ENCODE measurements around the gene SORL1. TPM values are rescaled to one million over a fixed set of nuclear protein-coding genes. Genes with fewer than 3 reads are reported as not detected.
A peak's percentile ranks its signal among the peaks of the same experiment; 100 is the strongest.

The SORL1 gene
- total RNA-seq, 1 donor from 2014 or later = 20.9 TPM

- no peak overlapping the region for H3K27ac Mint-ChIP-seq
- peaks cover 50% of the 10 kb centered on the region for H3K4me1 Mint-ChIP-seq (ENCODE audit: low read depth)
- H3K9me3 Mint-ChIP-seq = no peaks in the 10 kb centered on the region
- intact Hi-C loops (cut with micrococcal nuclease) = no loop called here
- DNase-seq (ENCODE audit: low spot score) = no peak
- no peak overlapping the region for H3K4me3 Mint-ChIP-seq
- no peaks in the 10 kb centered on the region for H3K27me3 Mint-ChIP-seq (ENCODE audit: insufficient read depth)
- H3K36me3 Mint-ChIP-seq (ENCODE audit: low read depth) = peaks cover 11% of the 10 kb centered on the region
Measured at GRCh38 chr11:121435551-121436511, 16.3 kb upstream of the SORL1 start.

- Mint-ChIP-seq H3K36me3 (ENCODE audit: low read depth) (peaks cover 8% of the 10 kb centered on the region), H3K4me3 (no peak overlapping the region), H3K4me1 (ENCODE audit: low read depth) (peaks cover 42% of the 10 kb centered on the region), H3K9me3 (no peaks in the 10 kb centered on the region), H3K27ac (no peak overlapping the region), H3K27me3 (ENCODE audit: insufficient read depth) (no peaks in the 10 kb centered on the region)
- intact Hi-C loops (cut with micrococcal nuclease) = no loop called here
- no peak for DNase-seq (ENCODE audit: low spot score)
Measured at GRCh38 chr11:121437018-121437685, 15.0 kb upstream of the SORL1 start.

- Mint-ChIP-seq H3K4me1 (ENCODE audit: low read depth) (peaks cover 39% of the 10 kb centered on the region), H3K27me3 (ENCODE audit: insufficient read depth) (no peaks in the 10 kb centered on the region), H3K27ac (no peak overlapping the region), H3K9me3 (no peaks in the 10 kb centered on the region), H3K4me3 (no peak overlapping the region), H3K36me3 (ENCODE audit: low read depth) (peaks cover 8% of the 10 kb centered on the region)
- intact Hi-C loops (cut with micrococcal nuclease) = no loop called here
- no peak for DNase-seq (ENCODE audit: low spot score)
Measured at GRCh38 chr11:121437686-121438078, 14.4 kb upstream of the SORL1 start.

GRCh38 chr11:121439337-121439736, 12.8 kb upstream of the SORL1 start:
- no peak overlapping the region for H3K27ac Mint-ChIP-seq

GRCh38 chr11:121439759-121440158, 12.4 kb upstream of the SORL1 start:
- intact Hi-C loops (cut with micrococcal nuclease) = no loop called here
- DNase-seq (ENCODE audit: low spot score) = no peak
- H3K9me3 Mint-ChIP-seq = no peaks in the 10 kb centered on the region
- no peak overlapping the region for H3K27ac Mint-ChIP-seq
- H3K36me3 Mint-ChIP-seq (ENCODE audit: low read depth) = peaks cover 13% of the 10 kb centered on the region
- H3K27me3 Mint-ChIP-seq (ENCODE audit: insufficient read depth) = no peaks in the 10 kb centered on the region
- H3K4me1 Mint-ChIP-seq (ENCODE audit: low read depth) = peaks cover 50% of the 10 kb centered on the region
- H3K4me3 Mint-ChIP-seq = no peak overlapping the region

More at GRCh38 chr11:121439337-121439736, 12.8 kb upstream of the SORL1 start:
- Mint-ChIP-seq H3K27me3 (ENCODE audit: insufficient read depth) (no peaks in the 10 kb centered on the region), H3K4me1 (ENCODE audit: low read depth) (peaks cover 46% of the 10 kb centered on the region), H3K9me3 (no peaks in the 10 kb centered on the region), H3K36me3 (ENCODE audit: low read depth) (peaks cover 10% of the 10 kb centered on the region), H3K4me3 (no peak overlapping the region)
- intact Hi-C loops (cut with micrococcal nuclease) = no loop called here
- no peak for DNase-seq (ENCODE audit: low spot score)

GRCh38 chr11:121441521-121441920, 10.6 kb upstream of the SORL1 start:
- intact Hi-C loops (cut with micrococcal nuclease) = no loop called here
- Mint-ChIP-seq H3K27me3 (ENCODE audit: insufficient read depth) (no peaks in the 10 kb centered on the region), H3K9me3 (no peaks in the 10 kb centered on the region), H3K36me3 (ENCODE audit: low read depth) (peaks cover 17% of the 10 kb centered on the region), H3K27ac (no peak overlapping the region), H3K4me3 (no peak overlapping the region), H3K4me1 (ENCODE audit: low read depth) (peaks cover 52% of the 10 kb centered on the region)
- no peak for DNase-seq (ENCODE audit: low spot score)

GRCh38 chr11:121443688-121444275, 8.3 kb upstream of the SORL1 start:
- Mint-ChIP-seq H3K4me1 (ENCODE audit: low read depth) (peaks cover 60% of the 10 kb centered on the region), H3K9me3 (no peaks in the 10 kb centered on the region), H3K27ac (no peak overlapping the region), H3K36me3 (ENCODE audit: low read depth) (peaks cover 26% of the 10 kb centered on the region), H3K4me3 (no peak overlapping the region), H3K27me3 (ENCODE audit: insufficient read depth) (no peaks in the 10 kb centered on the region)
- no peak for DNase-seq (ENCODE audit: low spot score)
- intact Hi-C loops (cut with micrococcal nuclease) = loop anchor here (1.0 kb wide), 1 partner anchor 8 kb away; no protein-coding TSS in a partner anchor

- Mint-ChIP-seq H3K4me3 (no peak overlapping the region), H3K27ac (no peak overlapping the region), H3K4me1 (ENCODE audit: low read depth) (peaks cover 64% of the 10 kb centered on the region), H3K27me3 (ENCODE audit: insufficient read depth) (no peaks in the 10 kb centered on the region), H3K9me3 (no peaks in the 10 kb centered on the region), H3K36me3 (ENCODE audit: low read depth) (peaks cover 26% of the 10 kb centered on the region)
- DNase-seq (ENCODE audit: low spot score) = no peak
- intact Hi-C loops (cut with micrococcal nuclease) = no loop called here
Measured at GRCh38 chr11:121444526-121444925, 7.6 kb upstream of the SORL1 start.

- Mint-ChIP-seq H3K4me3 (peak overlapping the region; percentile 19), H3K4me1 (ENCODE audit: low read depth) (peaks cover 67% of the 10 kb centered on the region), H3K27ac (peak overlapping the region; percentile 54), H3K27me3 (ENCODE audit: insufficient read depth) (no peaks in the 10 kb centered on the region), H3K9me3 (no peaks in the 10 kb centered on the region), H3K36me3 (ENCODE audit: low read depth) (peaks cover 26% of the 10 kb centered on the region)
- intact Hi-C loops (cut with micrococcal nuclease) = no loop called here
- no peak for DNase-seq (ENCODE audit: low spot score)
Measured at GRCh38 chr11:121445071-121445768, 6.9 kb upstream of the SORL1 start.

- Mint-ChIP-seq H3K36me3 (ENCODE audit: low read depth) (peaks cover 23% of the 10 kb centered on the region), H3K9me3 (no peaks in the 10 kb centered on the region), H3K4me3 (no peak overlapping the region), H3K27ac (peak overlapping the region; percentile 51), H3K4me1 (ENCODE audit: low read depth) (peaks cover 76% of the 10 kb centered on the region), H3K27me3 (ENCODE audit: insufficient read depth) (no peaks in the 10 kb centered on the region)
- no peak for DNase-seq (ENCODE audit: low spot score)
- intact Hi-C loops (cut with micrococcal nuclease) = no loop called here
Measured at GRCh38 chr11:121446752-121447156, 5.4 kb upstream of the SORL1 start.

GRCh38 chr11:121448011-121448410, 4.1 kb upstream of the SORL1 start:
- Mint-ChIP-seq H3K4me3 (peak overlapping the region; percentile 73), H3K27me3 (ENCODE audit: insufficient read depth) (no peaks in the 10 kb centered on the region), H3K27ac (peak overlapping the region; percentile 92), H3K9me3 (no peaks in the 10 kb centered on the region), H3K4me1 (ENCODE audit: low read depth) (peaks cover 82% of the 10 kb centered on the region), H3K36me3 (ENCODE audit: low read depth) (peaks cover 23% of the 10 kb centered on the region)
- no peak for DNase-seq (ENCODE audit: low spot score)
- intact Hi-C loops (cut with micrococcal nuclease) = loop anchor here (1.0 to 2.0 kb wide), 3 partner anchors 47 to 129 kb away; no protein-coding TSS in a partner anchor

GRCh38 chr11:121448431-121448941, 3.6 kb upstream of the SORL1 start:
- Mint-ChIP-seq H3K4me1 (ENCODE audit: low read depth) (peaks cover 87% of the 10 kb centered on the region), H3K9me3 (no peaks in the 10 kb centered on the region), H3K27me3 (ENCODE audit: insufficient read depth) (no peaks in the 10 kb centered on the region), H3K27ac (peak overlapping the region; percentile 92), H3K4me3 (peak overlapping the region; percentile 73), H3K36me3 (ENCODE audit: low read depth) (peaks cover 23% of the 10 kb centered on the region)
- no peak for DNase-seq (ENCODE audit: low spot score)
- intact Hi-C loops (cut with micrococcal nuclease) = loop anchor here (1.0 to 2.0 kb wide), 3 partner anchors 46 to 130 kb away; no protein-coding TSS in a partner anchor

Measured in activated T-helper 1 cell treated with anti-CD3 and anti-CD28 coated beads, Interleukin-12 subunit alpha, Interleukin-12 subunit beta, Interleukin-2, Interleukin-4 antibody, amounts not matched to agents 30 ng/mL and 10 ng/mL and 1 ng/mL, durations not matched to agents 14 hours and 24 hours and 36 hours (primary cell).